ENCODE data around the gene HTATSF1.

The HTATSF1 gene

GRCh38 chrX:136495043-136495442, 2.3 kb upstream of the HTATSF1 start:
- DNase-seq (ENCODE audit: low read depth) = no peak
- no peak for TF ChIP-seq CTCF (conservative IDR thresholded peaks at IDR 0.05; ENCODE audit: low read length)
- H3K4me3 ChIP-seq (ENCODE audit: low read length) = no peak overlapping the region

- H3K4me3 ChIP-seq (ENCODE audit: low read length) = peak overlapping the region; percentile 71
- DNase-seq (ENCODE audit: low read depth) = no peak
- TF ChIP-seq CTCF (conservative IDR thresholded peaks at IDR 0.05; ENCODE audit: low read length) = no peak
Measured at GRCh38 chrX:136496186-136496763, 1.1 kb upstream of the HTATSF1 start.

- no peak for TF ChIP-seq CTCF (conservative IDR thresholded peaks at IDR 0.05; ENCODE audit: low read length)
- H3K4me3 ChIP-seq (ENCODE audit: low read length) = peak overlapping the region; percentile 75
- DNase-seq (ENCODE audit: low read depth) = peak; percentile 79
Measured at GRCh38 chrX:136496764-136497555, 432 bp upstream of the HTATSF1 start.

GRCh38 chrX:136519069-136519468, 21.7 kb downstream of the HTATSF1 start:
- no peak overlapping the region for H3K4me3 ChIP-seq (ENCODE audit: low read length)
- DNase-seq (ENCODE audit: low read depth) = no peak
- no peak for TF ChIP-seq CTCF (conservative IDR thresholded peaks at IDR 0.05; ENCODE audit: low read length)

- TF ChIP-seq CTCF (conservative IDR thresholded peaks at IDR 0.05; ENCODE audit: low read length) = no peak
- H3K4me3 ChIP-seq (ENCODE audit: low read length) = no peak overlapping the region
- DNase-seq (ENCODE audit: low read depth) = no peak
Measured at GRCh38 chrX:136523770-136524169, 26.4 kb downstream of the HTATSF1 start.

GRCh38 chrX:136525738-136526606, 28.6 kb downstream of the HTATSF1 start:
- no peak overlapping the region for H3K4me3 ChIP-seq (ENCODE audit: low read length)
- DNase-seq (ENCODE audit: low read depth) = peak; percentile 82
- TF ChIP-seq CTCF (conservative IDR thresholded peaks at IDR 0.05; ENCODE audit: low read length) = no peak

All from AG10803 (cell line).